ENCODE results near the gene RGS9.

RGS9 gene

GRCh38 chr17:65261682-65262636 lies 124.8 kb downstream of the RGS9 start:
- Histone ChIP-seq H3K4me2 (ENCODE audit: low read length) (no peak overlapping the region), H2BK120ac (ENCODE audit: low read depth, low read length) (no peak overlapping the region), H3K4ac (ENCODE audit: low read depth, low read length) (no peak overlapping the region), H2AK5ac (ENCODE audit: low read length) (no peak overlapping the region), H2BK5ac (ENCODE audit: low read length) (no peak overlapping the region), H3K4me3 (ENCODE audit: low read length) (no peak overlapping the region), H3K4me1 (ENCODE audit: control insufficient read depth, low read depth, low read length) (no peaks in the 10 kb centered on the region), H3K27me3 (ENCODE audit: insufficient read depth, low read length, poor library complexity) (no peaks in the 10 kb centered on the region), H3K18ac (ENCODE audit: low read length) (no peak overlapping the region), H3K79me2 (ENCODE audit: control insufficient read depth, insufficient read depth, low read length) (no peaks in the 10 kb centered on the region), H3K9ac (ENCODE audit: low read length) (no peak overlapping the region), H4K8ac (ENCODE audit: low read depth, low read length) (no peak overlapping the region), H3K56ac (ENCODE audit: low read length) (no peak overlapping the region), H4K5ac (ENCODE audit: low read length) (no peak overlapping the region), H3K36me3 (ENCODE audit: control insufficient read depth, insufficient read depth, low read length) (no peaks in the 10 kb centered on the region), H3K79me1 (ENCODE audit: low read length) (no peaks in the 10 kb centered on the region), H3K27ac (ENCODE audit: low read depth, low read length) (no peak overlapping the region), H3K23ac (ENCODE audit: low read length) (no peak overlapping the region), H2BK15ac (replicated peaks; ENCODE audit: low read depth) (no peak overlapping the region)
- no CpG with 5 or more reads among the region's 8 CpGs for WGBS (ENCODE audit: extremely low coverage, insufficient coverage, low lambda C conversion rate)
- no peak for DNase-seq

- H3K36me3 ChIP-seq (ENCODE audit: control insufficient read depth, insufficient read depth, low read length) = no peaks in the 10 kb centered on the region
- H3K4me1 ChIP-seq (ENCODE audit: control insufficient read depth, low read depth, low read length) = no peaks in the 10 kb centered on the region
- H2AK5ac ChIP-seq (ENCODE audit: low read length) = no peak overlapping the region
- H3K27ac ChIP-seq (ENCODE audit: low read depth, low read length) = no peak overlapping the region
- no peak overlapping the region for H3K23ac ChIP-seq (ENCODE audit: low read length)
- H3K79me2 ChIP-seq (ENCODE audit: control insufficient read depth, insufficient read depth, low read length) = no peaks in the 10 kb centered on the region
- H4K8ac ChIP-seq (ENCODE audit: low read depth, low read length) = no peak overlapping the region
- H3K56ac ChIP-seq (ENCODE audit: low read length) = no peak overlapping the region
- no peaks in the 10 kb centered on the region for H3K79me1 ChIP-seq (ENCODE audit: low read length)
- no peak overlapping the region for H3K9ac ChIP-seq (ENCODE audit: low read length)
- H3K18ac ChIP-seq (ENCODE audit: low read length) = no peak overlapping the region
- H3K4ac ChIP-seq (ENCODE audit: low read depth, low read length) = no peak overlapping the region
- no peak overlapping the region for H4K5ac ChIP-seq (ENCODE audit: low read length)
- H3K4me2 ChIP-seq (ENCODE audit: low read length) = no peak overlapping the region
- no peak overlapping the region for H2BK15ac ChIP-seq (replicated peaks; ENCODE audit: low read depth)
- H2BK120ac ChIP-seq (ENCODE audit: low read depth, low read length) = no peak overlapping the region
- H3K4me3 ChIP-seq (ENCODE audit: low read length) = no peak overlapping the region
- no peak overlapping the region for H2BK5ac ChIP-seq (ENCODE audit: low read length)
- H3K27me3 ChIP-seq (ENCODE audit: insufficient read depth, low read length, poor library complexity) = no peaks in the 10 kb centered on the region
- DNase-seq = no peak
Observed at GRCh38 chr17:65265276-65265675, 128.1 kb downstream of the RGS9 start.

DNA sequence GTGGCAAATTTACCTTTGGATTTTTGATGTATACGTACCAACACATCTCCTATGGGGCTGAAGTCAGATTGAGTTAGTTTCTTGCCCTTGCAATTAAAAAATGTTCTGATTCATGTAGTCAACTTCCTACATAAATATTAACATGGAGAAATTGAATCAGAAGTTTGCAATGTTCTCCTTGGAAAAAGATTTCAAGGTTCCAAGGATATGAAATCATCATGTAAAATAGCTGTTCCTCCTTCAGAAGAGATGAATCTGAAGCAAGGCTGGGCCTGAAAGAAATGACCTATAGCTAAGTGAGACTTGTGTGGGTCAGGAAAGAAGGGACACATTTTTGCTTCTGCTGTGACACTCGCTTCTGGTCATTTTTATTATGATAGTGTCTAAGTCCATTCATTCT lies 131.7 kb downstream of the RGS9 start:
- Histone ChIP-seq H3K23ac (ENCODE audit: low read length) (no peak overlapping the region), H2BK120ac (ENCODE audit: low read depth, low read length) (no peak overlapping the region), H3K79me2 (ENCODE audit: control insufficient read depth, insufficient read depth, low read length) (no peaks in the 10 kb centered on the region), H3K4me2 (ENCODE audit: low read length) (no peak overlapping the region), H3K56ac (ENCODE audit: low read length) (no peak overlapping the region), H3K36me3 (ENCODE audit: control insufficient read depth, insufficient read depth, low read length) (no peaks in the 10 kb centered on the region), H3K4me3 (ENCODE audit: low read length) (no peak overlapping the region), H4K5ac (ENCODE audit: low read length) (no peak overlapping the region), H3K9ac (ENCODE audit: low read length) (no peak overlapping the region), H3K27me3 (ENCODE audit: insufficient read depth, low read length, poor library complexity) (no peaks in the 10 kb centered on the region), H3K79me1 (ENCODE audit: low read length) (no peaks in the 10 kb centered on the region), H4K8ac (ENCODE audit: low read depth, low read length) (no peak overlapping the region), H2BK5ac (ENCODE audit: low read length) (no peak overlapping the region), H3K4me1 (ENCODE audit: control insufficient read depth, low read depth, low read length) (no peaks in the 10 kb centered on the region), H3K4ac (ENCODE audit: low read depth, low read length) (no peak overlapping the region), H3K18ac (ENCODE audit: low read length) (no peak overlapping the region), H2BK15ac (replicated peaks; ENCODE audit: low read depth) (no peak overlapping the region), H2AK5ac (ENCODE audit: low read length) (no peak overlapping the region), H3K27ac (ENCODE audit: low read depth, low read length) (no peak overlapping the region)
- no peak for DNase-seq
- WGBS (ENCODE audit: extremely low coverage, insufficient coverage, low lambda C conversion rate) = no CpG with 5 or more reads among the region's 2 CpGs

- Histone ChIP-seq H3K27ac (ENCODE audit: low read depth, low read length) (no peak overlapping the region), H2BK15ac (replicated peaks; ENCODE audit: low read depth) (no peak overlapping the region), H3K18ac (ENCODE audit: low read length) (no peak overlapping the region), H3K4me3 (ENCODE audit: low read length) (no peak overlapping the region), H4K8ac (ENCODE audit: low read depth, low read length) (no peak overlapping the region), H2AK5ac (ENCODE audit: low read length) (no peak overlapping the region), H3K4ac (ENCODE audit: low read depth, low read length) (no peak overlapping the region), H3K27me3 (ENCODE audit: insufficient read depth, low read length, poor library complexity) (no peaks in the 10 kb centered on the region), H2BK120ac (ENCODE audit: low read depth, low read length) (no peak overlapping the region), H4K5ac (ENCODE audit: low read length) (no peak overlapping the region), H3K4me2 (ENCODE audit: low read length) (no peak overlapping the region), H3K79me1 (ENCODE audit: low read length) (no peaks in the 10 kb centered on the region), H3K36me3 (ENCODE audit: control insufficient read depth, insufficient read depth, low read length) (no peaks in the 10 kb centered on the region), H3K4me1 (ENCODE audit: control insufficient read depth, low read depth, low read length) (no peaks in the 10 kb centered on the region), H3K23ac (ENCODE audit: low read length) (no peak overlapping the region), H3K79me2 (ENCODE audit: control insufficient read depth, insufficient read depth, low read length) (no peaks in the 10 kb centered on the region), H3K56ac (ENCODE audit: low read length) (no peak overlapping the region), H2BK5ac (ENCODE audit: low read length) (no peak overlapping the region), H3K9ac (ENCODE audit: low read length) (no peak overlapping the region)
- no CpG with 5 or more reads among the region's 23 CpGs for WGBS (ENCODE audit: extremely low coverage, insufficient coverage, low lambda C conversion rate)
- DNase-seq = no peak
Observed at GRCh38 chr17:65270499-65271253, 133.5 kb downstream of the RGS9 start.

GRCh38 chr17:65271296-65271695 lies 134.1 kb downstream of the RGS9 start:
- H3K4me2 ChIP-seq (ENCODE audit: low read length) = no peak overlapping the region
- no peak overlapping the region for H2BK5ac ChIP-seq (ENCODE audit: low read length)
- no peak overlapping the region for H2BK15ac ChIP-seq (replicated peaks; ENCODE audit: low read depth)
- no CpG with 5 or more reads among the region's 4 CpGs for WGBS (ENCODE audit: extremely low coverage, insufficient coverage, low lambda C conversion rate)
- no peak overlapping the region for H3K4ac ChIP-seq (ENCODE audit: low read depth, low read length)
- H3K36me3 ChIP-seq (ENCODE audit: control insufficient read depth, insufficient read depth, low read length) = no peaks in the 10 kb centered on the region
- no peaks in the 10 kb centered on the region for H3K79me2 ChIP-seq (ENCODE audit: control insufficient read depth, insufficient read depth, low read length)
- H3K4me1 ChIP-seq (ENCODE audit: control insufficient read depth, low read depth, low read length) = no peaks in the 10 kb centered on the region
- H2BK120ac ChIP-seq (ENCODE audit: low read depth, low read length) = no peak overlapping the region
- no peak overlapping the region for H3K18ac ChIP-seq (ENCODE audit: low read length)
- H3K4me3 ChIP-seq (ENCODE audit: low read length) = no peak overlapping the region
- H3K27me3 ChIP-seq (ENCODE audit: insufficient read depth, low read length, poor library complexity) = no peaks in the 10 kb centered on the region
- no peak for DNase-seq
- H4K5ac ChIP-seq (ENCODE audit: low read length) = no peak overlapping the region
- no peak overlapping the region for H3K27ac ChIP-seq (ENCODE audit: low read depth, low read length)
- H2AK5ac ChIP-seq (ENCODE audit: low read length) = no peak overlapping the region
- H3K9ac ChIP-seq (ENCODE audit: low read length) = no peak overlapping the region
- H4K8ac ChIP-seq (ENCODE audit: low read depth, low read length) = no peak overlapping the region
- H3K23ac ChIP-seq (ENCODE audit: low read length) = no peak overlapping the region
- H3K79me1 ChIP-seq (ENCODE audit: low read length) = no peaks in the 10 kb centered on the region
- H3K56ac ChIP-seq (ENCODE audit: low read length) = no peak overlapping the region

All from mesendoderm (in vitro differentiated cells).